GM12801 (cell line): ENCODE data around the gene HP1BP3.

Source experiments
- CTCF ChIP-seq: IDR thresholded peaks from one replicate; pipeline ENCODE4 v1.5.1; 2011; ENCODE audit warnings: control low read depth; ENCODE audit not compliant: insufficient read length; ENCODE audit errors: extremely low read depth

The HP1BP3 gene

DNA sequence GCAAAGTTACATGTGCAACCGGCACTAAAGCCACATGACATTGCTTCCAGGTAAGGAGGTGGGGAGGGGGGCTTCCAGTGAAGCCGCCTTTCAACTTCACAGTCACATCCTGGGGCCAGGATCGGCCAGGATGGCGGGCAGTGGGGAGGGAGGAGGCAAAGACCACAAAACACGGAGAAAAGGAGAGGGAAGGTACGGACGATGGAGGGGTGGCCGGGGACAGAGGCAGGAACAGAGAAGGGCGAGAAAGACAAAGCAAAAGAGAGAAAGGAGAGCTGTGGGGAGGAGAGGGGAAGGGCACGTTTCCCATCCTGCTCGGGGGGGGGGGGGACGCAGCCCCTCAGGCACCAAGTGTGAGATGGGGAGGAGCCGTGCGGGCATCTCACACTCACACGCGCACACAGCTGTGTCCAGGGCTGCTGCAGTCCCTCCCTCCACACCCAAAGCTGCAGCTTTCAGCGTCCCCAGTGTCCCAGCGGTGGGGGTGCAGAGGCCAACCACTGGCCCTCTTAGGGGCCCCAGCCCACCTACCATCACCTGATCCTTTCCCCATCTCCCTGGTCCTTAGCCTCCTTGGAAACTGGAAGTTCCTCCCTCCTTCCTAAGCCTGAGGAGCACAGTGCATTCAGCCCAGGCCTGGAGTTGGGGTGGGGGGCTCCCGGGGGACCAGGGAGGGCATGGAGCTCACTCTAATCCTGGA is 57.0 kb downstream of the HP1BP3 start:
- no peak for TF ChIP-seq CTCF

DNA sequence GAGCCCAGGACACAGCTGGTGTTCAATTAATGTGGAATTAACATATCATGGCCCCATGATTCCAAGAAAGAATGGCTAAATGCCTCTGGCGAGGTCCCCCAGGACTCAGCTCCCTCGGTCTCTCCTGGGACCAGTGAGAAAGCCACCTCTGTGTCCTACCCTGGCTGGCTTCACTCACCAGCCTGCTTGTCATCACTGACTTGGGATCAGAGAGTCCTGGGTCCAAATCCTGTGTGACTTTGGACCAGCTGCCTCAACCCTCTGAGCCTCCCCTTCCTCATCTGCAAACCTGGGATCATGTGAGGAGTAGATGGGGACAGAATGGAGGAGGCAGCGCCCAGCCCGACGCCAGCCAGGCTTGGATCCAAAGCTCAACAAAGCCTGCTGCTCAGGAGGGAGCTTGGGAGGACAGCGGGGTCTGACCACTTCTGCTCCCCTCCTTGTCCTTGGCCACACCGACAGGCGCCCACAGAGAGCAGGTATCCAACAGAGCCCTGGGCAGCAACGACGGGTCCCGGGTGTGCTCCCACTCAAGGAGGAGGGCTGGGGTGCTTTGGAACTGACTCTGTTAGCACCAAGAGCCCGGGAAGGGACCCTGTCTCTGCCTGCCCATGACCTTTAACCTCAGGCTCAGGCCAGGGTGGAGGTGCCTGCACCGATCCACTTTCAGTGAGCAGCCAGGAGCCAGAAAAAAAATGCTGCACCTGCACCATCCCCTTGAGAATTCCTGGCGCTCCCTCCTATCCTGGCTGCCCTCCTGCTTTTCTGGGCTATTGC is 57.8 kb downstream of the HP1BP3 start:
- TF ChIP-seq CTCF: no peak

DNA sequence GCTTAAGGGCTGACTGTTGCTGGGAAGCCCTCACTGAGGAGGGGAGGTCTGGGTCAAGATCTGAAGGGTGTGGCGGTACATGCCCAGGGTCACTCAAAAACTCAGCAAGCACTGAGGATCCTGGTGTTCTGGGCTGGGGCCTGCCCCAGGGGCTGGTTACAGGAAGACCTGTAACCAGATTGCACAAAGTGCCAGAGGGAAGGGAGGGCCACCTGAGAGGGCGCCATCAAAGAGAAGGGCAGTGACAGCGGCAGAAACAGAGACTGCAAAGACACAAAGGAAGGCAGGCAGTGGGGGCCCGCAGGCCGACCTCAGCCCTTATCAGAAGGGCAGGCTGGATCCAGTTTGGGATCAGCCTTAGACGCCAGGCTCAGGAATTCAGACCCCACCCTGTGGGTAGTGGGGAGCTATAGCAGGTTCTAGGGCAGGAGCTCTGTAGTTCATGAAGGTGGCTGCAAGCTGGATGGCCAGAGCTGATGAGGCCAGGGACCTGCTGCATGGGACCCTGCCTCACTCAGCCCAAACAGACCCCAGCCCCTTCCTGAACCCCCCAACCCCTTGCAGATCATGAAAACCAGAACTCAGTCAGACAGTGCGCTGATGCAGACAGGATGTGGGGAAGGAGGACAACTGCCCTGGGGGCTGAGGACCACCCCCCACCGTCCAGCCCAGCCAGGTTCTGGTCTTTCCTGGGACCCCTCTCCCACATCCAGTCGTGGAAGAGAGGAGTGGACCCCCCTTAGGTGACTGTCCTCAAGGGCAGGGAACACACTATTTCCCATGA is 58.5 kb downstream of the HP1BP3 start:
- no peak for TF ChIP-seq CTCF

GRCh38 chr1:20727746-20728316 is 59.3 kb downstream of the HP1BP3 start:
- TF ChIP-seq CTCF: no peak

- no peak for TF ChIP-seq CTCF
Observed at GRCh38 chr1:20726932-20727745, 60.0 kb downstream of the HP1BP3 start.

GRCh38 chr1:20726118-20726911 is 60.8 kb downstream of the HP1BP3 start:
- no peak for TF ChIP-seq CTCF
